Stomach (tissue), 4 donors: ENCODE data around the gene FEM1C.

Experiments used
- EP300 ChIP-seq: sonication (generic); formaldehyde crosslinking; IDR thresholded peaks from one replicate; pipeline ENCODE4 v1.6.1; 2017; ENCODE audit warnings: antibody characterized with exemption
- POLR2A ChIP-seq, 4 donors: fragments of 450-650 bp; IDR thresholded peaks; one replicate each; pipeline ENCODE4 v1.6.1; 2016; ENCODE audit warnings: antibody characterized with exemption in 4 of 4, control low read depth in 2 of 4, mild to moderate bottlenecking in 1 of 4, moderate library complexity in 1 of 4
- POLR2AphosphoS5 ChIP-seq, 3 donors: sonication (generic); formaldehyde crosslinking; IDR thresholded peaks; one replicate each; pipeline ENCODE4 v1.6.1; 2016; ENCODE audit warnings: antibody characterized with exemption in 3 of 3
- TF ChIP-seq, protein P1 (sequence below), 7 experiments: fragments of 450-650 bp in 4 of 7; fragments of 200-600 bp in 3 of 7; sonication (generic) in 3 of 7; IDR thresholded peaks; one replicate each; pipeline ENCODE4 v1.5.1; 2016 to 2019; ENCODE audit warnings: antibody characterized with exemption in 7 of 7, control low read depth in 2 of 7, mild to moderate bottlenecking in 1 of 7

DNA sequence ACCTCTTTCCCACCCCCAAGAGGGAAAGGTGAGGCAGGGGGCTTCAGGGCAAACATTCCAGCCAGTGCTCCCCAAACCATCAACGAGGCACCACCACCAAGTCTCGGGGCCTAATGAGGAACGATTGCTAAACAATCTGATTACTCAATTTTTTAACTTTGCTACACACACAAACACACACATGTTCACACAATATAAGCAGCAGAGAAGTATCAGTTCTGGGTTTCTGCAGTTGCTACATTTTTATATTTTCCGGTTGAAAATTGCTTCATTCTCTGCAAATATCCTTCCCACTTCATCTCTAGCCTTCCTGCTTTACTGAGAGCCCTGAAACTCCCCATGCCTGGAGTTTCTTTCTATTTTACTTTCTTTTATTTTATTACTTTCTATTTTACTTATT lies 60.2 kb downstream of the FEM1C start:
- TF ChIP-seq POLR2AphosphoS5 (IDR thresholded peaks at IDR 0.05) (no peak), POLR2A (IDR thresholded peaks at IDR 0.05) (no peak), EP300 (no peak)
- TF ChIP-seq, protein P1, sequence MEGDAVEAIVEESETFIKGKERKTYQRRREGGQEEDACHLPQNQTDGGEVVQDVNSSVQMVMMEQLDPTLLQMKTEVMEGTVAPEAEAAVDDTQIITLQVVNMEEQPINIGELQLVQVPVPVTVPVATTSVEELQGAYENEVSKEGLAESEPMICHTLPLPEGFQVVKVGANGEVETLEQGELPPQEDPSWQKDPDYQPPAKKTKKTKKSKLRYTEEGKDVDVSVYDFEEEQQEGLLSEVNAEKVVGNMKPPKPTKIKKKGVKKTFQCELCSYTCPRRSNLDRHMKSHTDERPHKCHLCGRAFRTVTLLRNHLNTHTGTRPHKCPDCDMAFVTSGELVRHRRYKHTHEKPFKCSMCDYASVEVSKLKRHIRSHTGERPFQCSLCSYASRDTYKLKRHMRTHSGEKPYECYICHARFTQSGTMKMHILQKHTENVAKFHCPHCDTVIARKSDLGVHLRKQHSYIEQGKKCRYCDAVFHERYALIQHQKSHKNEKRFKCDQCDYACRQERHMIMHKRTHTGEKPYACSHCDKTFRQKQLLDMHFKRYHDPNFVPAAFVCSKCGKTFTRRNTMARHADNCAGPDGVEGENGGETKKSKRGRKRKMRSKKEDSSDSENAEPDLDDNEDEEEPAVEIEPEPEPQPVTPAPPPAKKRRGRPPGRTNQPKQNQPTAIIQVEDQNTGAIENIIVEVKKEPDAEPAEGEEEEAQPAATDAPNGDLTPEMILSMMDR (IDR thresholded peaks at IDR 0.05), result no peak
